HG03432 (cell line): ENCODE data around the gene DENND1B.
A peak's percentile ranks its signal among the peaks of the same experiment; 100 is the strongest.
"Not testable (repeated sequence)": the region's sequence is repeated elsewhere in the genome, so short reads cannot be mapped to it uniquely, and the experiment has no call there.

ENCODE experiments used
- ATAC-seq: cut with Tn5 transposase; IDR thresholded peaks from one replicate; pipeline ENCODE4 v1.9.1; 2021; ENCODE audit warnings: mild to moderate bottlenecking, moderate library complexity; ENCODE audit not compliant: unreplicated experiment

Gene DENND1B

GRCh38 chr1:197786280-197786679, 11.0 kb upstream of the DENND1B start:
- ATAC-seq: no peak

- ATAC-seq: no peak
Observed at GRCh38 chr1:197783510-197783948, 8.2 kb upstream of the DENND1B start.

- ATAC-seq: no peak
Observed at GRCh38 chr1:197782722-197783360, 7.6 kb upstream of the DENND1B start.

- no peak for ATAC-seq
Observed at GRCh38 chr1:197781968-197782721, 6.9 kb upstream of the DENND1B start.

GRCh38 chr1:197779921-197780320, 4.6 kb upstream of the DENND1B start:
- no peak for ATAC-seq

GRCh38 chr1:197778366-197778945, 3.2 kb upstream of the DENND1B start:
- ATAC-seq: no peak

- ATAC-seq: peak; percentile 40
Observed at GRCh38 chr1:197776351-197777105, 1.2 kb upstream of the DENND1B start.

GRCh38 chr1:197774466-197775281, 606 bp downstream of the DENND1B start:
- ATAC-seq: peak; percentile 39

GRCh38 chr1:197773856-197774255, 1.4 kb downstream of the DENND1B start:
- ATAC-seq: no peak

GRCh38 chr1:197771904-197772556, 3.2 kb downstream of the DENND1B start:
- ATAC-seq: no peak

- ATAC-seq: no peak
Observed at GRCh38 chr1:197771386-197771785, 3.9 kb downstream of the DENND1B start.

GRCh38 chr1:197770243-197770642, 5.0 kb downstream of the DENND1B start:
- no peak for ATAC-seq

GRCh38 chr1:197769287-197769686, 6.0 kb downstream of the DENND1B start:
- no peak for ATAC-seq

- no peak for ATAC-seq
Observed at GRCh38 chr1:197768014-197768805, 7.1 kb downstream of the DENND1B start.

- no peak for ATAC-seq
Observed at GRCh38 chr1:197763769-197764168, 11.5 kb downstream of the DENND1B start.

- ATAC-seq: no peak
Observed at GRCh38 chr1:197763307-197763706, 12.0 kb downstream of the DENND1B start.

GRCh38 chr1:197761654-197762053, 13.6 kb downstream of the DENND1B start:
- peak; percentile 87 for ATAC-seq

- ATAC-seq: not testable (repeated sequence)
Observed at GRCh38 chr1:197755553-197755952, 19.7 kb downstream of the DENND1B start.

- not testable (repeated sequence) for ATAC-seq
Observed at GRCh38 chr1:197752652-197753164, 22.6 kb downstream of the DENND1B start.
